ENCODE measurements around the gene CACNA1S. TPM values are rescaled to one million over a fixed set of nuclear protein-coding genes. Genes with fewer than 3 reads are reported as not detected.

Gene CACNA1S
- total RNA-seq, 1 experiment from 2014 or later = 0.02 TPM

DNA sequence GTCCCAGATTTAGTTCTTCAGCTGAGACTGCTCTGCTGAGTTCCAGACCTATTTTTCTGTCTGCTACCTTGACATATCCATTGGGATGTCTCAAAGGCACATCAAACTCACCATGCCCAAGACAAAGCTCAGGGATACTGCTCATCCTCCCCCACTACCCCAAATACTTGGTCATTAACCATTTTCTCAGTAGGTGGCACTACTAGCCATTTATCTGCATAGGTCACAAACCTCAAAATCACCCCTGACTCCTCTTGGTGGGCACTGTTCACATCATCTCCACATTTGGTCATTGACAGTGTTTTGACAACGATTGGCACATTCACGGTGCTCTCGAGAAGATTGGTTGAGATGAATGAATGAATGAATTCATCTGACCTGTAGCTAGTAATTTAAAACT is 32.1 kb downstream of the CACNA1S start (continued):
- TF ChIP-seq ZSCAN18 (CRISPR knock-in tag; IDR thresholded peaks at IDR 0.05) (no peak), JUN (CRISPR knock-in tag; IDR thresholded peaks at IDR 0.05) (no peak), CREB1 (CRISPR knock-in tag; IDR thresholded peaks at IDR 0.05) (no peak), ETV6 (CRISPR knock-in tag; IDR thresholded peaks at IDR 0.05) (no peak), AFF4 (CRISPR knock-in tag; IDR thresholded peaks at IDR 0.05; ENCODE audit: borderline replicate concordance) (no peak), MXD4 (CRISPR knock-in tag; IDR thresholded peaks at IDR 0.05; ENCODE audit: borderline replicate concordance) (no peak), ATF2 (CRISPR knock-in tag; IDR thresholded peaks at IDR 0.05; ENCODE audit: borderline replicate concordance, low read depth) (no peak), CREM (CRISPR knock-in tag; IDR thresholded peaks at IDR 0.05) (no peak), ATF1 (CRISPR knock-in tag; IDR thresholded peaks at IDR 0.05) (no peak), ELF4 (CRISPR knock-in tag; IDR thresholded peaks at IDR 0.05; ENCODE audit: low read depth) (no peak)

DNA sequence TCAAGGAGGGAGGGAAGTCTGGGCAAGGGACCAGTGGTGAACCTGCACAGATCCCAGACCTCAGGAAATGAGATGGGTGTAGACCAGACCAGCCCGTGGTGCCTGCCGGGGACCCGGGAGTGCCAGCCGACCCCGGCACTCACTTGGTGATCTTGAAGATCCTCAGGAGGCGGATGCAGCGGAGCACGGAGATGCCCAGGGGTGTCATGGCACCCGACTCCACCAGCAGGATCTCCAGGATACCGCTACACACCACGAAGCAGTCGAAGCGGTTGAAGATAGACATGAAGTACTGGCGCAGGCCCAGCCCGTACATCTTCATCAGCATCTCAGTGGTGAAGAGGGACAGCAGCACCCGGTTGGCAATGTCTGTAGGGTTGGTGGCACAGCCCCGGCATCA is 34.5 kb downstream of the CACNA1S start:
- Mint-ChIP-seq H3K27me3 (ENCODE audit: low read depth) (no peaks in the 10 kb centered on the region), H3K9me3 (no peaks in the 10 kb centered on the region), H3K4me3 (no peak overlapping the region), H3K27ac (no peak overlapping the region), H3K36me3 (no peaks in the 10 kb centered on the region), H3K4me1 (no peaks in the 10 kb centered on the region; the same call in 1 of the 2 replicates)
- no peak for ATAC-seq
- POLR2A ChIA-PET = interaction anchor here (0.6 to 0.7 kb wide), 2 partner anchors 21 to 295 kb away, joined by 3 to 8 read pairs; no protein-coding TSS in a partner anchor
- CTCF ChIA-PET = no interaction called here
- DNase-seq (ENCODE audit: low spot score) = no peak
- no peak for TF ChIP-seq USF1 (CRISPR knock-in tag; IDR thresholded peaks at IDR 0.05)
- TF ChIP-seq PRRX2 (CRISPR knock-in tag; IDR thresholded peaks at IDR 0.05) = no peak
- no peak for TF ChIP-seq PRDM15 (CRISPR knock-in tag; IDR thresholded peaks at IDR 0.05)
- TF ChIP-seq EMX1 (CRISPR knock-in tag; IDR thresholded peaks at IDR 0.05) = no peak
- TF ChIP-seq ESRRA (CRISPR knock-in tag; IDR thresholded peaks at IDR 0.05; ENCODE audit: borderline replicate concordance) = no peak
- no peak for TF ChIP-seq NR2C2 (CRISPR knock-in tag; IDR thresholded peaks at IDR 0.05)
- no peak for TF ChIP-seq FOXK1 (CRISPR knock-in tag; IDR thresholded peaks at IDR 0.05)
- no peak for TF ChIP-seq GRHL2 (CRISPR knock-in tag; IDR thresholded peaks at IDR 0.05; ENCODE audit: insufficient replicate concordance, severe bottlenecking)
- no peak for TF ChIP-seq TCF7 (CRISPR knock-in tag; IDR thresholded peaks at IDR 0.05; ENCODE audit: low read depth)
- TF ChIP-seq SMAD4 (CRISPR knock-in tag; IDR thresholded peaks at IDR 0.05) = no peak
- no peak for TF ChIP-seq ELF4 (CRISPR knock-in tag; IDR thresholded peaks at IDR 0.05; ENCODE audit: low read depth)
- no peak for TF ChIP-seq ZNF263 (CRISPR knock-in tag; IDR thresholded peaks at IDR 0.05; ENCODE audit: low read depth)
- TF ChIP-seq ARID4B (CRISPR knock-in tag; IDR thresholded peaks at IDR 0.05; ENCODE audit: borderline replicate concordance) = no peak

All from WTC11 (cell line).